ENCODE results near the gene RAD51B.

The RAD51B gene

DNA sequence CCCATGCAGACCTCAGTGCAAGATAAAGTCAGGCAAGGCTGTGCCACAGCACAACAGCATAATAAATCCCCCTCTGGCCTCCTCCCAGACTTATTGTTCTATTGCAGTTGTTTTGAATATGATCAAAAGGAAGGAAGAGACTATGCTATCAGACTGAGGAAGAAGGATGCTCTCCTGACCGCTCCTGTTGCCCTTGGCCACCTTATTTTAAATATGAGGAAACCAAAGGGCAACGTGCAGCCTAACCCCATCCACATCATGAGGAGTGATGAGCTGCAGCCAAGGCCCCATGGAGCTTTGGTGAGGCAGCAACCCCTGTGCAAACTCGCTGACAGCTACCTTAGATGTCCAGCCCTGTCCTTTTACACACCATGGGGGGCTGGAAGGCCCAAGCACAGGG lies 681.6 kb downstream of the RAD51B start:
- Histone ChIP-seq H3K36me3 (no peaks in the 10 kb centered on the region), H3K27me3 (no peaks in the 10 kb centered on the region), H3K4me1 (no peaks in the 10 kb centered on the region), H3K9me3 (no peaks in the 10 kb centered on the region), H3K4me3 (ENCODE audit: low read depth, low read length) (no peak overlapping the region)
- DNase-seq, result no peak
- TF ChIP-seq, protein P1, sequence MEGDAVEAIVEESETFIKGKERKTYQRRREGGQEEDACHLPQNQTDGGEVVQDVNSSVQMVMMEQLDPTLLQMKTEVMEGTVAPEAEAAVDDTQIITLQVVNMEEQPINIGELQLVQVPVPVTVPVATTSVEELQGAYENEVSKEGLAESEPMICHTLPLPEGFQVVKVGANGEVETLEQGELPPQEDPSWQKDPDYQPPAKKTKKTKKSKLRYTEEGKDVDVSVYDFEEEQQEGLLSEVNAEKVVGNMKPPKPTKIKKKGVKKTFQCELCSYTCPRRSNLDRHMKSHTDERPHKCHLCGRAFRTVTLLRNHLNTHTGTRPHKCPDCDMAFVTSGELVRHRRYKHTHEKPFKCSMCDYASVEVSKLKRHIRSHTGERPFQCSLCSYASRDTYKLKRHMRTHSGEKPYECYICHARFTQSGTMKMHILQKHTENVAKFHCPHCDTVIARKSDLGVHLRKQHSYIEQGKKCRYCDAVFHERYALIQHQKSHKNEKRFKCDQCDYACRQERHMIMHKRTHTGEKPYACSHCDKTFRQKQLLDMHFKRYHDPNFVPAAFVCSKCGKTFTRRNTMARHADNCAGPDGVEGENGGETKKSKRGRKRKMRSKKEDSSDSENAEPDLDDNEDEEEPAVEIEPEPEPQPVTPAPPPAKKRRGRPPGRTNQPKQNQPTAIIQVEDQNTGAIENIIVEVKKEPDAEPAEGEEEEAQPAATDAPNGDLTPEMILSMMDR (IDR thresholded peaks at IDR 0.05; ENCODE audit: low read depth, low read length), result no peak

DNA sequence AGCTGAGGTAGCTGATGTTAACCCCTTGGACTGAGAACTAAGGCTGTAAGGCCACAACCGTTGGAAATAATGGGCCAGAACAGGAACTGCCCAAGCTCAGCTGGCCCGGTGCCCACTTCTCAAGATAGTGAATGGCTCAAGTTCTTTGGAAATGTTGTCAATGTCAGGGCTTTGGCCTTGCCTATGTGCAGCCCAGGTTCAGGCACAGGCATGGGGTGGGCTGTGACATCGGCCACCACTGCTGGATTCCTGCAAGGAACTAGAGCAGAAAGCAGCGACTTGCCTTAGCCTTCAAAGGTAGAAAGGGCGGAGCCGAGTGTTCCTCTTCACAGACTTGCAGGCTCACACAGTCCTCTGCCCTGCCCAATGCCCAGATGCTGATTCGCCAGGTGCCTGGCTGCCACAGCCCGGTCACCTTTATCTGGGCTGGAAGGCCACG lies 682.1 kb downstream of the RAD51B start:
- DNase-seq, result no peak
- no peaks in the 10 kb centered on the region for H3K4me1 ChIP-seq
- TF ChIP-seq, protein P1 (IDR thresholded peaks at IDR 0.05; ENCODE audit: low read depth, low read length), result no peak

DNA sequence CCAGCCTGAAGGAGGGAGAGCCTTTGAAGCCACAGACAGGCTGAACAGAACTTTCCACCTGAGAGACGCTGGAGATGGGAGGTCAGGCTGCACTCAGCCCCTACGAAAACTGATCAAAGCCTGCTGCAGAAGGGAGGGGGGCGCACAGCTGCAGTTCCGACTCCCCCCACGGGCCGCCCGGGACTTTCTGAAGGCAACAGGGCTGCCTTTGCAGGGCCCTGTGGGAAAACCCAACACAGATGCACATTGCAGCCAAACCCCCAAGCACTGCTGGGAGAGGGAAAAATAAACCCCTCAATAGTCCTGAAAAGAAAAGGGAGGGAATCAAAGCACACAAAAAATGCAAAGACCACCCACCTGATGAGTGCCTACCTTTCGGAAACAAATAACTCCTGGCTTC lies 682.7 kb downstream of the RAD51B start:
- Histone ChIP-seq H3K36me3 (no peaks in the 10 kb centered on the region), H3K4me3 (ENCODE audit: low read depth, low read length) (no peak overlapping the region), H3K9me3 (no peaks in the 10 kb centered on the region), H3K27me3 (no peaks in the 10 kb centered on the region), H3K4me1 (no peaks in the 10 kb centered on the region)
- DNase-seq, result no peak
- TF ChIP-seq, protein P1 (IDR thresholded peaks at IDR 0.05; ENCODE audit: low read depth, low read length), result no peak

More for the DNA sequence above, 682.1 kb downstream of the RAD51B start:
- H3K9me3 ChIP-seq, result no peaks in the 10 kb centered on the region
- no peaks in the 10 kb centered on the region for H3K36me3 ChIP-seq
- no peak overlapping the region for H3K4me3 ChIP-seq (ENCODE audit: low read depth, low read length)
- H3K27me3 ChIP-seq, result no peaks in the 10 kb centered on the region

DNA sequence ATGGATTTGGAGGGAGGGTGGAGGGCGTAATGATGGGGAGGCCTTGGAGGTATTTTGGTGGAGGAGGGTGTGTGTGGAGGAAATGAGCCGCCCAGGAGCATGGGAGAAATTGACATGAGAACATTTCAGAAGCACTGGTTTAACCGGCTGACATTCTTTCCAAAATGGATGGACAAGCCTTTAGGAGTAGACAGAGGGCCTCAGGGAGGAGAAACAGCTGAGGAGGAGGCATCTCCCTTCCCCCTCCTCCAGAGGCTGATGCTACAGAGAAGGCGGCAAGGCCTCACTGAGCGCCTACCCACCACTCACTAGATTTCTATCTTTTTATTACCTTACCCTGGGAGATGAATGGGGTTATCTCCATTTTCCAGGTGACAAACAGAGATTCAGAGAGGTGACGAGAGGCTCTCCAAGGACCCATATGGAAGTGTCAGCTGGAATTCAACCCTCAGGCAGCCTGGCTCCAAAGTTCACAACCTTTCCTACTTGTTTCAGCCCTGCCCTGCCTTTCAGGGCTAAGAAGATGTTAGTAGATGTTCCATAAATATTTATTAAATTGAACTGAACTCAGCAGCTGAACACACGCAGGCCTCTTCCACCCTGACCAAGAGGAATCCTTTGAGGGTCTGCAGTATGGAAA lies 683.7 kb downstream of the RAD51B start:
- Histone ChIP-seq H3K27me3 (no peaks in the 10 kb centered on the region), H3K4me3 (ENCODE audit: low read depth, low read length) (no peak overlapping the region), H3K9me3 (no peaks in the 10 kb centered on the region), H3K36me3 (no peaks in the 10 kb centered on the region), H3K4me1 (no peaks in the 10 kb centered on the region)
- TF ChIP-seq, protein P1 (IDR thresholded peaks at IDR 0.05; ENCODE audit: low read depth, low read length), result no peak
- no peak for DNase-seq

DNA sequence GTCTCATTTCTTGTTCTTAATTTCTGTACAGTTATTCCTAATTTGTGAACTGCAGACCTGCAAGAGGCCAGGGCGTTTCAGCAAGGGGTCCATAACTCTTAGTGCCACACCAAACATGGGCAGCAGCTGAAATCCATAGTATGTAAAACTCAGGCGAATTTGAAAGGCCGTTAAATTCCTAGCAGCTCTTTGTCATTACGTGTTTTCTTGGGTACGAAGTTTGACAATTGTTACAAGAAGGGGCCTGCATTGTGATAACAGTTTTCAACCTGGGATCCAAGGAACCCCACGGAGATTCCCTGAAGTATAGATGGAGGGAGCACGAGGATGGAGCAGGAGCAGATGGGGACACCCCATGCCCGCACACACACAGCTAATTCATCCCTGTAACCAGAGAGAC lies 685.3 kb downstream of the RAD51B start:
- Histone ChIP-seq H3K36me3 (no peaks in the 10 kb centered on the region), H3K4me1 (no peaks in the 10 kb centered on the region), H3K9me3 (no peaks in the 10 kb centered on the region), H3K4me3 (ENCODE audit: low read depth, low read length) (no peak overlapping the region), H3K27me3 (no peaks in the 10 kb centered on the region)
- DNase-seq, result no peak
- TF ChIP-seq, protein P1 (IDR thresholded peaks at IDR 0.05; ENCODE audit: low read depth, low read length), result no peak

DNA sequence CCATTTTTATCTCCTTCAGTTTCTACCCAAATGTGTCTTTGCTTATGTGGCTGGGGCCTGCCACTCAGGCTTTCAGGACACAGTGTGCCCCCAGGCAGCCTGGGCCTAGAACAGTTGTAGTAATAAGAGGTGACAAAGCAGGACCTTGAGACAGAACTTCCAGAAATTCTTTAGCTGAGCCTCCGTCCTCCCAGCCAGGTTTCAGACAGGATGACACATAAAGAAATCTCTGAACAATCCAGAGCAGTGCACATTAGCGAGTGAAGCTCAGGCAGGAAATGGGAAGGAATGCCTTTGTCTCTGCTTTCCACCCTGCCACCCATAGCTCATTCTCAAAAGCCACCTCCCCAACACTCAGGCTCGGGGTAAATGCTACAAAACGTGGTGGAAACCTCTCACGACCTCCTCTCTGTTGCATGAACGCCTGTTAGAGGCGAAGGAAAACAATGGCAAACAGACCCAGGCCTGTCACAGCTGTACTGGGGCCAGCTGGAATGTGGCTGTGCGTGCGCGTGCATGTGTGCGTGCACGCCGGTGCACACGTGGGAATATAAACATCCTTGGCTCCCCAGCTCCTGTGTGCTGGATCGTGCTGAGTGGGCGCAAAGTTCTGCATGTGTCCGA lies 686.6 kb downstream of the RAD51B start:
- Histone ChIP-seq H3K36me3 (no peaks in the 10 kb centered on the region), H3K4me3 (ENCODE audit: low read depth, low read length) (no peak overlapping the region), H3K27me3 (no peaks in the 10 kb centered on the region), H3K9me3 (no peaks in the 10 kb centered on the region), H3K4me1 (peaks cover 7% of the 10 kb centered on the region)
- DNase-seq, result no peak
- TF ChIP-seq, protein P1 (IDR thresholded peaks at IDR 0.05; ENCODE audit: low read depth, low read length), result no peak

Data from BE2C (cell line).